K562 (cell line): ENCODE data around the gene CERS2.

Source experiments
- CTCF ChIP-seq, 3 experiments: IDR thresholded peaks in 2 of 3; conservative IDR thresholded peaks in 1 of 3; 2 replicates each; pipeline ENCODE4 v1.5.1; 2011 to 2012; ENCODE audit warnings: low read length in 3 of 3, mild to moderate bottlenecking in 3 of 3, control low read depth in 2 of 3, improper control_type of control experiment in 1 of 3, inconsistent platforms in 1 of 3, low read depth in 1 of 3, mixed read lengths in 1 of 3, moderate library complexity in 1 of 3; ENCODE audit not compliant: insufficient read depth in 2 of 3
- ELK1 ChIP-seq: sonication (generic); formaldehyde crosslinking; IDR thresholded peaks from 2 replicates; pipeline ENCODE4 v1.8.1; 2022; ENCODE audit warnings: missing genetic modification reagents
- ETV6 ChIP-seq, 3 experiments: fragments of 150-350 bp in 1 of 3; sonication (generic) in 1 of 3; formaldehyde crosslinking in 1 of 3; IDR thresholded peaks; 2 replicates each; pipeline versions ENCODE4 v1.6.1 to v1.8.0; 2014 to 2022; ENCODE audit warnings: borderline replicate concordance in 2 of 3, low read depth in 2 of 3, antibody characterized with exemption in 1 of 3, low read length in 1 of 3, mild to moderate bottlenecking in 1 of 3, missing genetic modification reagents in 1 of 3
- EZH2 ChIP-seq: IDR thresholded peaks from 2 replicates; pipeline ENCODE4 v1.6.1; 2012; ENCODE audit warnings: low read depth, mild to moderate bottlenecking, inconsistent platforms, low read length, borderline replicate concordance
- OTX1 ChIP-seq: fragments of 450-650 bp; formaldehyde crosslinking; IDR thresholded peaks from 2 replicates; pipeline ENCODE4 v1.4.0; 2022; ENCODE audit warnings: mild to moderate bottlenecking
- RAD21 ChIP-seq, 2 experiments: fragments of 250-450 bp in 1 of 2; fragments of 450-650 bp in 1 of 2; sonication (Bioruptor Pico) in 1 of 2; formaldehyde crosslinking in 1 of 2; IDR thresholded peaks in 1 of 2; conservative IDR thresholded peaks in 1 of 2; 2 replicates each; pipeline versions ENCODE4 v1.4.0 to v1.8.0; 2020 to 2022; ENCODE audit warnings: mild to moderate bottlenecking in 2 of 2, moderate library complexity in 1 of 2
- SPI1 ChIP-seq: IDR thresholded peaks from 2 replicates; pipeline ENCODE4 v1.6.1; 2011; ENCODE audit warnings: low read depth, low read length, control low read depth, borderline replicate concordance
- TRIM28 ChIP-seq: fragments of 450-650 bp; IDR thresholded peaks from 2 replicates; pipeline ENCODE4 v1.6.1; 2017
- YY1 ChIP-seq, 3 experiments: IDR thresholded peaks; 2 replicates each; pipeline ENCODE4 v1.6.1; 2011; ENCODE audit warnings: low read length in 2 of 3, mild to moderate bottlenecking in 2 of 3, moderate library complexity in 2 of 3, borderline replicate concordance in 1 of 3, control low read depth in 1 of 3, low read depth in 1 of 3; ENCODE audit not compliant: insufficient read depth in 3 of 3, insufficient replicate concordance in 2 of 3, control insufficient read depth in 1 of 3, insufficient read length in 1 of 3; ENCODE audit errors: extremely low read depth in 1 of 3

GRCh38 chr1:151001602-151002001 lies 27.0 kb upstream of the CERS2 start:
- TF ChIP-seq EZH2 (no peak), SPI1 (0 out of 2 replicates have a peak, but pooled peaks have one; percentile 45), YY1 (IDR thresholded peaks at IDR 0.05; ENCODE audit: borderline replicate concordance in 1 of 3, control insufficient read depth in 1 of 3, extremely low read depth in 1 of 3, insufficient read depth in 3 of 3, insufficient read length in 1 of 3, insufficient replicate concordance in 2 of 3, low read depth in 1 of 3, low read length in 2 of 3) (no peak), OTX1 (CRISPR knock-in tag) (no peak), ETV6 (IDR thresholded peaks at IDR 0.05; ENCODE audit: borderline replicate concordance in 1 of 2, low read depth in 2 of 2, low read length in 1 of 2) (no peak), ETV6 (CRISPR knock-in tag; IDR thresholded peaks at IDR 0.05; ENCODE audit: borderline replicate concordance) (no peak), CTCF (IDR thresholded peaks at IDR 0.05 in 2 of 3, conservative IDR thresholded peaks at IDR 0.05 in 1 of 3; ENCODE audit: insufficient read depth in 2 of 3, low read depth in 1 of 3, low read length in 3 of 3) (no peak), ELK1 (CRISPR knock-in tag) (no peak), RAD21 (CRISPR knock-in tag; conservative IDR thresholded peaks at IDR 0.05 in 1 of 2, IDR thresholded peaks at IDR 0.05 in 1 of 2) (no peak), TRIM28 (no peak)
